ENCODE measurements around the gene HSPBP1. TPM values are rescaled to one million over a fixed set of nuclear protein-coding genes. Genes with fewer than 3 reads are reported as not detected.

The HSPBP1 gene
- total and polyA plus RNA-seq, 2 of the 13 experiments (the other 11 are each of a cell fraction or from before 2014, with no cell fraction given) = 22.3 to 33.7 TPM

GRCh38 chr19:55275851-55276719 is 3.8 kb downstream of the HSPBP1 start:
- ChIA-PET POLR2A (interaction anchor here (1.0 to 1.9 kb wide), 2 partner anchors 17 to 132 kb away, joined by 4 to 5 read pairs; partner anchors contain the start of genes PPP6R1 and UBE2S), CTCF (ENCODE audit: low intra/inter-chr PET ratio, low total read pairs) (no interaction called here)
- WGBS (ENCODE audit: low lambda C conversion rate) = 94% methylated on average over 17 of the region's 17 CpGs

More at GRCh38 chr19:55275851-55276719, 3.8 kb downstream of the HSPBP1 start:
- no peaks in the 10 kb centered on the region for H3K9me3 ChIP-seq (ENCODE audit: low read length)
- no peak overlapping the region for H2AFZ ChIP-seq (ENCODE audit: low read length)
- H3K4me2 ChIP-seq (ENCODE audit: low read depth, low read length) = no peak overlapping the region
- no peaks in the 10 kb centered on the region; a peak in 1 of 5 replicates for H3K27me3 ChIP-seq (ENCODE audit: control insufficient read depth in 1 of 2, insufficient read depth in 2 of 2, low read length in 2 of 2)
- H3K79me2 ChIP-seq (ENCODE audit: insufficient read depth, low read length) = peaks cover 6% of the 10 kb centered on the region
- BruUV-seq (replicated peaks) = no TSS peak
- in situ Hi-C loops (cut with HindIII; ENCODE audit: extremely low pct_ligation_motif_present, low pct_unique_long_range_greater_than_20kb) (no loop called here), intact Hi-C loops (cut with micrococcal nuclease; ENCODE audit: unreplicated experiment) (no loop called here)
- FAIRE-seq (no peak), DNase-seq (ENCODE audit: low spot score) (no peak), ATAC-seq (no peak)
- peaks cover 10 to 36% of the 10 kb centered on the region in 2 experiments; a peak in 4 of 5 replicates for H3K36me3 ChIP-seq (replicated peaks in 1 of 2; ENCODE audit: control insufficient read depth in 1 of 2, insufficient read depth in 2 of 2, low read length in 2 of 2)
- no peak overlapping the region for H3K4me3 ChIP-seq (replicated peaks in 1 of 3; ENCODE audit: insufficient read depth in 1 of 3, low read depth in 2 of 3, low read length in 3 of 3)
- H3K27ac ChIP-seq (ENCODE audit: extremely low read length, insufficient read depth, low read length) = no peak overlapping the region
- TF ChIP-seq TMF1 (CRISPR knock-in tag; IDR thresholded peaks at IDR 0.05; ENCODE audit: low read depth) (no peak), ZNF451 (CRISPR knock-in tag; IDR thresholded peaks at IDR 0.05) (no peak), KDM6A (CRISPR knock-in tag; IDR thresholded peaks at IDR 0.05; ENCODE audit: low read depth) (no peak), ETS1 (CRISPR knock-in tag; IDR thresholded peaks at IDR 0.05) (no peak), ZNF878 (CRISPR knock-in tag; IDR thresholded peaks at IDR 0.05) (no peak), ZBTB1 (CRISPR knock-in tag; IDR thresholded peaks at IDR 0.05; ENCODE audit: borderline replicate concordance) (no peak), ZNF773 (CRISPR knock-in tag; IDR thresholded peaks at IDR 0.05; ENCODE audit: borderline replicate concordance) (no peak), ZBTB3 (CRISPR knock-in tag; IDR thresholded peaks at IDR 0.05; ENCODE audit: borderline replicate concordance, low read depth) (no peak), ZNF616 (CRISPR knock-in tag; IDR thresholded peaks at IDR 0.05; ENCODE audit: low read depth) (no peak), SKI (IDR thresholded peaks at IDR 0.05; ENCODE audit: partially characterized antibody) (no peak), MYNN (CRISPR knock-in tag; IDR thresholded peaks at IDR 0.05; ENCODE audit: low read depth) (no peak), GPN1 (CRISPR knock-in tag; IDR thresholded peaks at IDR 0.05; ENCODE audit: borderline replicate concordance) (no peak), PHF8 (CRISPR knock-in tag; IDR thresholded peaks at IDR 0.05) (no peak), TERF1 (CRISPR knock-in tag; IDR thresholded peaks at IDR 0.05) (no peak), PPARG (CRISPR knock-in tag; conservative IDR thresholded peaks at IDR 0.05) (no peak), NFIC (IDR thresholded peaks at IDR 0.05; ENCODE audit: low read length) (no peak)
- peaks cover 16% of the 10 kb centered on the region for H3K4me1 ChIP-seq (ENCODE audit: insufficient read depth, low read length)
- H4K20me1 ChIP-seq (ENCODE audit: insufficient read depth, low read length) = no peaks in the 10 kb centered on the region
- H3K9ac ChIP-seq (ENCODE audit: insufficient read depth, low read depth, low read length) = no peak overlapping the region

Measured in HepG2 (cell line).